ENCODE measurements around the gene FADS1.

Gene FADS1

DNA sequence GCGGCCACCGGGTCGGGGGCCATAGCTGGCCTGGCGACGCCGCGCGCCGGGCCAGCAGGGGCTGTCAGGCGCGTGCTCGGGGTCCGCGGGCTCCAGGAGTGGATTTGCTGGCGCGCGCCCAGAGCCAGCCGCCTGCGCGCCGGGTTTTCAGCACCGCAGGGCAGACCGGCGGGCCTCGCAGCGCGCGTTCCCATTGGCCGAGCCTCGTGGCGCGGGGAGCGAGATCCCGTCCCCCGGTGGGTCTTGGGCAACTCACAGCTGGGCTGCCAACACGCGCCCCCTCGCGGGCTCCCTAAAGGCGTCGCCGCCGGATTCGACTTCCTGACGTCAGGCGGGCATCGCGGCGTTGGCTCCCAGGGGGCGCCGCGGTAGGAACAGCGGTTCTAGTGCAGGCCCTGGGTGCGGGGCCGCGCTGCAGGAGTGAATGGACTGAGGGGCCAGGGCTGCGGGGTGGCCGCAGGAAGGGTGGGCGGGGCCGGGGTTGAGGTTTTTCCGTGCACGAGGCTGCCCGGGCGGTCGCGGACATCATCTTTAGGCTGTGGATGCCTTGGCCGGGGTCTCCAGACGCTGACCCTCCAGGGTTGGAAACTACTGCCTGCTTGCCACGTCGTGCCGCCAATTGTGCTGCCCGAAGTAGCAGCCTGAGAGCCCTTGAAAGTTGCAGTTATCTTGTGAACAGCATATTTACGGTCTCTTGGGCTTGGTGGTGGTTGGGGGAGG, at the start of gene FADS1:
TSS of gene FADS1 (minus strand) at position 268 of the 720 bp plus-strand sequence. CDS start at position 194, 74 bp downstream.
- DNase-seq (ENCODE audit: low read depth) = no peak

DNA sequence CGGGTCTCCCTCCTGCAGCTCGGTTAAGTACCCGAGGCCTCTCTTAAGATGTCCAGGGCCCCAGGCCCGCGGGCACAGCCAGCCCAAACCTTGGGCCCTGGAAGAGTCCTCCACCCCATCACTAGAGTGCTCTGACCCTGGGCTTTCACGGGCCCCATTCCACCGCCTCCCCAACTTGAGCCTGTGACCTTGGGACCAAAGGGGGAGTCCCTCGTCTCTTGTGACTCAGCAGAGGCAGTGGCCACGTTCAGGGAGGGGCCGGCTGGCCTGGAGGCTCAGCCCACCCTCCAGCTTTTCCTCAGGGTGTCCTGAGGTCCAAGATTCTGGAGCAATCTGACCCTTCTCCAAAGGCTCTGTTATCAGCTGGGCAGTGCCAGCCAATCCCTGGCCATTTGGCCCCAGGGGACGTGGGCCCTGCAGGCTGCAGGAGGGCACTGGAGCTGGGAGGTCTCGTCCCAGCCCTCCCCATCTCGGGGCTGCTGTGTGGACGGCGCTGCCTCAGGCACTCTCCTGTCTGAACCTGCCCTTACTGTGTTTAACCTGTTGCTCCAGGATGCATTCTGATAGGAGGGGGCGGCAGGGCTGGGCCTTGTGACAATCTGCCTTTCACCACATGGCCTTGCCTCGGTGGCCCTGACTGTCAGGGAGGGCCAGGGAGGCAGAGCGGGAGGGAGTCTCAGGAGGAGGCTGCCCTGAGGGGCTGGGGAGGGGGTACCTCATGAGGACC, 49.6 kb upstream of the FADS1 start:
- no peak for DNase-seq (ENCODE audit: low read depth)

DNA sequence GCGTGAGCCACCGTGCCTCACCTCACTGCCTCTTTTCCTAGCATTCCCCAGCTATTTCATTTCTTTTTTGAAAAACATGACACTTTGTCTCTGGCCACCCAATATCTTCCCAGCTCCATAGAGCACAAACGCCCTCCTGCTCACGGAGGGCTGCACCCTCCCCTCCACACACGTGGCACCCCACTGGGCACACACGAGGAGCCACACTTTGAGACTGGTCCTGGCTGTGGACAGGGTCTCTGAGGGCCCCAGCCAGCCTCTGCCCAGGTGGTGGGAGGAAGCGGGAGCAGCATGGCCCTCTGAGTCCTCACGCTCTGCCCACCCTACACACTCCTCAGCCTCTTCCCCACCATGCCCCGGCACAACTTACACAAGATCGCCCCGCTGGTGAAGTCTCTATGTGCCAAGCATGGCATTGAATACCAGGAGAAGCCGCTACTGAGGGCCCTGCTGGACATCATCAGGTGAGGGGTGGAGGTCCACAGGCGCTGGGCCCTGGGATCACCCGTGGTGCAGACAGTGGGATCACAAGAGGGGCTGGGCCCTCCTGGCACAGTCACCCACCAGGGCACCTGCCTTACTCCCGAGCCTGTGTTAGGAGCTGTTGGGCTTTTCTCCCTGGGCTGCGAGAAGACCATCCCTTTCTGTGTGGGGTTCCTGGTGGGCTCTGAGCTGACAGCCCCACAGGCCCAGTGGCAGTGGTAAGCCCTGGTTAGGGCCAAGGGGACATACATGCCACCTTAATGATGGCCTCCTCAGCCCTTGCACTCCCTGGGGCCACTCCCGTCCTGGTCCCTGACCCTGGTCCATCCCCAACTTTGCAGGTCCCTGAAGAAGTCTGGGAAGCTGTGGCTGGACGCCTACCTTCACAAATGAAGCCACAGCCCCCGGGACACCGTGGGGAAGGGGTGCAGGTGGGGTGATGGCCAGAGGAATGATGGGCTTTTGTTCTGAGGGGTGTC, 48.3 kb upstream of the FADS1 start:
- no peak for DNase-seq (ENCODE audit: low read depth)

DNA sequence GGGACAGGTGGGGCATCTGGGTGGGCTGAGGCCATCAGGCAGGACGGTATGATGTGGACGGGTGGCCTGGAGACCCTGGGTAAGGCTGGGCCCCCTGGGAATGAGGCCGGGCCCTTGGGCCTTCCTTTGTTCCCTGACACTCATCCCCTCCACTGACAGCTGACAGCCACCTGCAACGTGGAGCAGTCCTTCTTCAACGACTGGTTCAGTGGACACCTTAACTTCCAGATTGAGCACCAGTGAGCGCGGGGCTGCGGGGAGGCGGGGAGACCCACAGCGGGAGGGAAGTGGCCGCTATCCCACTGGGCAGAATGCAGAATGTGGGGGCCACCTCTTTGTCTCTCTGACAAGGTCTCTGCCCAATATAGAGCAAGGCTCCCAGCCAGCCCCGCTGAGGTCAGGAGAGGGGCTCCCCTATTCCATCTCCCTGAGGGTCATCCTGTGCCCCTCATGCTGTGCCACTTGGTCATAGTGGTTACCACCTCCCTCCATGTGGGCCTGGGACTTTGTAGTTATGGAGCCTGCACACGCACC, 46.8 kb upstream of the FADS1 start:
- no peak for DNase-seq (ENCODE audit: low read depth)

DNA sequence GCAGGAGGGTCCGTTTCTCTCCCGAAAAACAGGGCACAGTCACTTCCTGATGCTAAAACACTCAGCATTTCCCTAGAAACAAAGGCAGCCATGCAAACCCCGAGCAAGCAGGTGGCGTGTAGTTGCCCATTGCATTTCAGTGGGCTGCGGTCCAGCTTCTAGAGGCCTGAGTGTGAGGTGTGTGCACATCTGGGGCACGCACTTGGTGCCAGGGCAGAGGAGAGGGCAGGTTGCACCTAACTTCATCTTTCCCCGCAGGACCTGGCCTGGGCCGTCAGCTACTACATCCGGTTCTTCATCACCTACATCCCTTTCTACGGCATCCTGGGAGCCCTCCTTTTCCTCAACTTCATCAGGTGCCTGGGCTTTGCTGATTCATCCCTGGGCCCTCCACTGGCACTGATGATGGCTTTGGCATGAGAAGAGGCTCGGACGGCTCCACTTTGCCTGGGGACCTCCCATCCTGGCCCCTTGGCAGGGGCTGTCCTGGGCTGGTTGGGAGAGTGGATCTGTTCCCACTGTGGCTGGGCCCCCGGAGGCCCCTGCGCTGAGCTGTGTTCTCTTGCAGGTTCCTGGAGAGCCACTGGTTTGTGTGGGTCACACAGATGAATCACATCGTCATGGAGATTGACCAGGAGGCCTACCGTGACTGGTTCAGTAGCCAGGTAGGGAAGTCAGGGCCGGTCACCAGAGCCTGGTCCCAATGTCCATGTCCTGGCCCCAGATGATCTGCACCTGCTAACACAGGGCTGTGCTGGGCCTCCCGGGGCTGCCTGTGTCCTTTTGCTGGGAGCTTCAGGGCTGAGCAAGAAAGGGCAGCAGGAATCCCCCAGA, 46.1 kb upstream of the FADS1 start:
- no peak for DNase-seq (ENCODE audit: low read depth)

DNA sequence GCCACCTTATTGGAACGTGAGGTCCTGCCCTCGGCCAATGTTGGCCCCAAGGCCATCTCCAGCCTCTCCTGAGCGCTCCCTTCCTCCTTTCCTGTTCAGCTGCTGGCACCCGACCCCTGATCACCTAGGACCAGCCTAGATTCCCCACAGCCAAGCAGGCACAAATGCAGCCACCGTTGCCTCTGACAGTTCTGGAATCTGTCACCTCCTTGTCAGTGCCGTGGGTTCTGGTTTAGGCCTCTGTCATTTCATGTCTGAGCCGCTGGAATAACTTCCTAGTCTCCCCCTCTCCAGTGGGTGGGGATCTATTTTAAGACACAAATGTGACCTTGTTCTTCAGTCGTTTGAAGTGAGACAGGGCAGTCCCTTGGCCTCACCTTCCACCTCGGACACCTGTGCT, 44.8 kb upstream of the FADS1 start:
- no peak for DNase-seq (ENCODE audit: low read depth)

DNA sequence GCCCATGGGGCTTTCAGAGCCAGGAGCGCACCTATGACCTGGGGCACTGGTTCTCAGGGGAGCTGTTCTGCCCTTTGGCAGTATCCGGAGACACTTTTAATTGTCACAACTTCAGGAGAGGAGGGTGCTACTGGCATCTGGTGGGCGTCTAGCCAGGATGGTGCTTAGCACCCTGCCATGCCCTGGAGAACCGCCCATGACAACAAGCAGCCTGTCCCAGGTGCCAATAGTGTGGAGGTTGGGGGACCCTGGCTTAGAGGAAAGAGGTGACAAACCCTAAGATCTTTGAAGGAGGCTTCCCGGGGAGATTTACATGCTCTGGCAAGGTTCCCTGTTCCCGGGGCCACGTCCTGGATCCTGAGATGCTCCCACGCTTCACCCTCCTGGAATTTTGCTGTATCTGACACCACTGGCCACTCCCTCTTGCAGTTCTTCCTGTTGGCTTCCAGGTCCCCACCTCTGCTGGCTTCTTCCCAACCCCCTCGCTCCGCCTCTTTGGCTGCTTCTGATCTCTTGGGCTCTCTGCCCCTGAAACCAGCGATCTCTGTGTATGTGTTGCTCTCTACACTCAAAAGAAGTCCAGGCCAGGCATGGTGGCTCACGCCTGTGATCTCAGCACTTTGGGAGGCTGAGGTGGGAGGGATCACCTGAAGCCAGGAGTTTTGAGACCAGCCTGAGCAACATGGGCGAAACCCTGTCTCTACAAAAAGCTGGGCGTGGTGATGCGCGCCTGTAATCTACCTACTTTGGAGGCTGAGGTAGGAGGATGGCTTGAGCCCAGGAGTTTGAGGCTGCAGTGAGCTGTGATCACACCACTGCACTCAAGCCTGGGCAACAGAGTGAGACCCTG, 43.5 kb upstream of the FADS1 start:
- no peak for DNase-seq (ENCODE audit: low read depth)

DNA sequence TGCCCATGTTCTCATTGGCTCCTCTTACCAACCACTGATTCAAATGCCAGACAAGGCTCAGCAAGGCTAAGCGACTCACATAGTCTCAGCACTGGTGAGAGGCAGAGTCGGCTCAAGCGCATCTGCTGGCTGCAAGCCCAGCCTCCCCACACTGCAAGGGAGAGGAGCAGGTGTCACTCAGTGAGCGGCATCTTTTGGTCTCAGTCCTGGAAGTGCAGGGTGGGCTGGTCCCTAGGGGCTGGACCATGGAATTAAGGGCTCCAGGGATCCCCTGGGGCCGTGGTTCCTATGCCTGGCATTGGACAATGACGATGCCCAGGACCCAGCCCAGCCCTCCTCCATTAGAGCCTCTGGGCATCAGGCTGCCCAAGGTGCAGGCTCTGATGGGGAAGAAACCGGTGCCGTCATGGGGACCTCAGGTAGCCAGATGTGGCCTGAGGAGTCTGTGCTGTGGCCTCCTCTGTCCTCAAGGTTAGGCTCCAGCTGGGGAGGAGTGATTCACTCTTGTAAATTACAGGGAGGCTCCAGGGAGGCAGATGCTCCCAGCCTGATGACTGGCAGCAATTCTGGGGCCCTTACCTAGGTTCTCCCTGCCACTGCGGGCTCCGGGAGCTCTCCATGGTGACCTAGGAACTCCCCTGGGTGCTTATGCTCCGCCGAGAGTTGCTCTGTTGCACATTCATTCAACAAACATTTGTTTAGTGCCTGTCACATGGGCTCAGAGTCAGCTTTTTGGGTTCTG, 39.3 kb upstream of the FADS1 start:
- DNase-seq (ENCODE audit: low read depth) = no peak

DNA sequence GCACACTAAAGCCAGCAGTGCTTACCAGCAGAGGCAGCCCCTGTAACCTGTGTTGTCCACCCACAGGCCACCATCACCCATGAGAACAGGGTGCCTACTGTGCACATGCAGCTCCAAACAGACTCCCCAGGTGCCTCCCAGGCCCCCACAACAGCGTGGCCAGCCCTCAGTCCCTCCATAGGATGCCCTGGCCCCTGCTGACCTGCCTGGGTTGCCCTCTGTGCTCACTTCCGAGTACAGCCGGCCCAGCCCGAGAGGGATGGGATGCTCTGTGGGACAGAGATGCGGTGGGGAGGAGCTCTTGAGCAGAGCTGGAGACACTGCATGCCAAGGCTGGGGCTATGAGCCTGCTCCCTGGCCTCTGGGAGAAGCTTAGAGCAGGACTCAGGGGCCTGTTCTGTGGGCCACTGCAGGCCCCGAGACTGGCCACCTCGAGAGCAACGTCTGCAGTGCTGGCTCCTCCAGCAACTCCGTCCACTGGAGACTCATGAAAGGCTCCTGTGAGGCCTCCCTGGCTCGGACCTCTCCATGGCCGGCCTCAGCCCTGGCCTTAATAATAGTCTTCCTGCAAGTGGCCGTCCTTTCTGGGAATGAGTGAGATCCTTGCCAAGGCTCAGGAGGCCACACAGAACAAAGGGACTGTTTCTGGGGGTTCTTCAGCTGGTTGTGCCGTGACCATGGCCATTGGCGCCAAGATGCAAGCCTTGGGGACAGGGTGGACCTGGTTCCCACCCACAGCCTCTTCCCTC, 38.3 kb upstream of the FADS1 start:
- no peak for DNase-seq (ENCODE audit: low read depth)

DNA sequence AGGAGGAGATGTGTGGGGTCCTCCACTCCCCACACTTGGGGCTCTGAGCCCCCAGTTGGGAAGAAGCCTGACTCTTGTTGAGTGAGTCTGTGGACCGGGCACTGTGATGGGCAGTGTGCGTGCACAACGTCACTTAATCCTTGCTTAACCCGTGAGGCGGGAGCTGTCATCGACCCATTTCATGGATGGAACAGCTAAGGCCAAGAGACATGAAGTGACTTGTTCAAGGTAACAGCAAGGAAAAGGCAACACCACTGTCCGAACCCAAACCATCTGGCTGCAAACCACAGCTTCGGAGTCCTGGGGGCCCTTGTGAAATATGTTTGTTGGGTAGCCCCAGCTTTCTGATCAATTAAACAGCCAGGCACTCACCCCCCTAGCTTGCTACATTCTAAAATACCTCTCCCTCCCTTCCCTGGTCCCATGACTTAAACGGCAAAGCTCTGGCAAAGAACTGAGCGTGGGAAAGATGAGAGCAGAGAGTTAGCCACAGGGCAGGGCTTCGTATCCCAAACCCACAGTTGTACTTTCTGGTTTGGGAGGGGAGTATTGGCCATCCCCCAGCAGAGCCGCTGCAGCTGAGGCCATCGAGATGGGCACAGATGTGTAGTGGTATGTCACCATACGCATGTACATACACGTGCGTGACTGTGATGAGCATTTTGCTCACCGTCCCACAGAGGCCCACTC, 37.5 kb upstream of the FADS1 start:
- no peak for DNase-seq (ENCODE audit: low read depth)

DNA sequence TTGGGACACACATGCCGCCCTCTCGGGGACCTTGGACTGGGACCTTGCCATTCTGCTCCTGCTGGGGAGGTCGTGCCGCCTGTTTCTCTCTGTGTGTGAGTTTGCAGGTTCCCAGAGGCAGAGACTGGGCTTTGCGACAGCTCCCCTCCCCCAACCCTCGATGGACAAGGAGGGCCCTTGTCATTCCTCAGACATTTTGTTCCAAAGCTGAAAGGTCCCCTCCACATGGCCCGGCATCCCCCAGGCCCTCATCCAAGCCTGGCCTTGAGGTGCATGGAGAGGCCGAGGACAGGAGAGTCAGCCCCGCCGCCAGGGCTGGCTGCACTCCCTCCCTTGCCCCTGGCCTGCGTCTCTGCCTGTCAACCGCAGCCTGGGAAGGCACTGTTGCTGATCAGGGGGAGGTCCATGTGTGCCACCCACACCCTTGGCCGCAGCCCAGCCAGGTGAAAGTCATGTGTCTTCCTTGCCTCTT, 36.9 kb upstream of the FADS1 start:
- DNase-seq (ENCODE audit: low read depth) = no peak

DNA sequence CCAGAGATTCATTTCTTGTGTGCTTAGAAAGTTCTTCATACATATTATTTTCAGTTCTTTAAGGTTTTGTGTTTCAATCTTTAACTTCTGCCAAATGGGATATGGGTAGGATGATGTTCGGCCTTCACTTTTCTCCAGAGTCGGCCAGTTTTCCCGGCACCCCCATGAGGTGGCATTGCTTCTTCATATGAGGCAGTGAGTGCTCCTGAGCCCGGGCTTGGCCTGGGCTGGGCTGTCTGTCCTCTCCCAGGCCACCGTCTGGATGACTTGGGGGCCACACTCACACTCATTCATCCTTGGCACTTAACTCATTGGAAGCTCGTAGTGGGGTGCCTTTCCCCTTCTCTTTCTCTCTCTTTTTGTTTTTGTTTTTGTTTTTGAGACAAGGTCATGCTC, 35.1 kb upstream of the FADS1 start:
- DNase-seq (ENCODE audit: low read depth) = no peak

DNA sequence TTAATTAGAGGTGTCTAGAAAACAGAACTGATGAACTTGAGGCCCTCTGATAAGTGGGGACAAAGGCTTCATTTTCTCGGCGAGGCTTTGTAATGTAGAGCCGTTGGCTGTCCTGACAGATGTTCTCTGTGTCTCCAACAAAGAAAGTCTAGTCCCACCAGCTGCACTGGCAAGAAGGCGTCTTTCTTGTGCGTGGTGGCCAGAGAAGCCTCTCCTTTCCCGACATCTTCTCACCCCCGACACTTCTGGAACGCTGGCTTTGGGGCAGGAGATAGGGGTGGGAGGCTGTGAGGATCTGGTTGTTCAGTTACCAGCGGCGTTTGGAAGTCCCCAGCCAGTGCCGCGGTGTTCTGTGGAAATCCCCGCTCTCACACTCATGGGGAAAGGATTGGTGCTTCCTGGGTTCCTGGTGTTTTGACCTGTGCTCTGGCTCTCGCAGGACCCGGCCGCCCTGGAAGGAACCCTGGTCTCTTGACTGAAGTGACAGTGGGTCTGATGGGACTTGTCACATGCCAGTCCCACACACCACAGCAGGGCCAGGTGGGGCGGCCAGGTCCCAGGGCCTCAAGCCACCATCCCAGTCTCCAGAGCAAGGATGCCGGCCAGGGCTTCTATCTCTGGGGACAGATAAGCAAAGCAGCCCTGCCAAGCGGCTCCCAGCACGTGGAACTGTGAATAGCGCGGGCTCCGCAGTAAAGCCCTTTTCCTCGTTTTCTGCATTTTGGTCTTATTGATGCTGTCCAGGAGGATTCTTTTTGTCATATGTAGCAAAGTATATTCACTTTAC, 34.5 kb upstream of the FADS1 start:
- DNase-seq (ENCODE audit: low read depth) = no peak

DNA sequence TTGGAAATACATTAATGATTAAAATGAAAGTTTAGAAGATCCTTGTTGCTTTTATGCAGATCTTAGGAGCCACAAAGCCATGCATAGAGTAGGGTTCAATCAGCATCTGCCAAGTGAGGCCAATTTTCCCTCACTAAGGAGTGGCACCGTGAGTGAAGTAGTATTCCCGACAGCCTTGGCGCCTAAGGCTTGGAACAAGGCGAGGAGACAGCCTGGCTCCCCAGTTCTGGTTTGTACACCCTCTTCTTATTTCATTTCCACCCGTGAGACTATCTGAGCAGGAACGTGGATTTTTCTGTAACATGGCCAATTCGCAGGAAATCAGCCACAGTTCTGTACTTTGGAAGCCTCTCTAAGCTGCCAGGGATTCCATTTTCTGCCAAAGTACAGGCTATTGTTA, 33.9 kb upstream of the FADS1 start:
- DNase-seq (ENCODE audit: low read depth) = no peak

DNA sequence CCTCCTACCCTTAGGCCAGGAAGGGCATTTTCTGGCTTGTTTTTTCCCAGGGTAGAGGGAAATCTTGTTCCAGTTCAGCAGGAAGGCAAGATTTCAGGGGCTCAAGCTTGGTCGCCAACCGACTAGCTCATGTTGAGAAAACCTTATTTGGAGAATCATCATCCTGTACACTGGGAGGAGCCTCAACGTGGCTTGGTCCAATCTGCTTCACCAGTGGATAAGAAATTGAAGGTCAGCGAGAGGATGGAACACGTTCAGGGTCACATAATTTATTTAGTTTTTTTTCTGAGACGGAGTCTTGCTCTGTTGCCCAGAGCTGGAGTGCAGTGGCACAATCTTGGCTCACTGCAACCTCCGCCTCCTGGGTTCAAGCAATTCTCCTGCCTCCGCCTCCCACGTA, 31.8 kb upstream of the FADS1 start:
- DNase-seq (ENCODE audit: low read depth) = no peak

DNA sequence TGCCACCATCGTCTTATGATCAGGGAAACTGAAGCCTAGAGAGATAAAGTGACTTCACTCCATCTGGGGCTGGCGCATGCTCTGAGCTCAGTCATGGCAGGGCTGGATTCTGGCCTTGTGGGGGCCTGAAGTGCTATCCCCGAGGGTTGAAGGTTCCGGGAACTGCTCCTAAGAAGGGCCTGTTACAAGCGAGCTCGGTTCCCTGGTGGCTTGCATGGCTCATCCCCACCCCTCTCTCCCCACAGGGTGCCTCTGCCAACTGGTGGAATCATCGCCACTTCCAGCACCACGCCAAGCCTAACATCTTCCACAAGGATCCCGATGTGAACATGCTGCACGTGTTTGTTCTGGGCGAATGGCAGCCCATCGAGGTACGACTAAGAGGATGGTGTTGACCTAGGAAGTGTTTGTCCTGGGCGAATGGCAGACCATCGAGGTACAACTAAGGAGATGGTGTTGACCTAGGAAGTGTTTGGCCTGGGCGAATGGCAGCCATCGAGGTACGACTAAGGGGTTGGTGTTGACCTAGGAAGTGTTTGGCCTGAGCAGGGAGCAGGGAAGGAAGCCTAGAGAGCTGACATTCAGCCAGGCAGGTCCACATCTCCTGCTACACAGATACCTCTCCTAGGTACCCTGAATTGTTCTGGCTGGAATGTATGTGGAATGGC, 31.2 kb upstream of the FADS1 start:
- DNase-seq (ENCODE audit: low read depth) = no peak
